Activated T-cell treated with anti-CD3 and anti-CD28 coated beads, Interleukin-2, amount 50 U/mL, for 72 hours (primary cell): ENCODE results near the gene FBXW7. TPM values are rescaled to one million over a fixed set of nuclear protein-coding genes. Genes with fewer than 3 reads are reported as not detected.

Source experiments
- ATAC-seq, 2 donors: fragments of 150-1000 bp; cut with Tn5 transposase; replicated peaks in 1 of 2; 2 replicates each; pipeline ENCODE4 v1.10.0; 2021; ENCODE audit warnings: moderate library complexity in 2 of 2, mild to moderate bottlenecking in 1 of 2
- DNase-seq, 2 donors: peaks; one replicate each; pipeline ENCODE4 v3.0.0; 2021 to 2022; ENCODE audit warnings: mixed read lengths in 1 of 2
- H3K27ac Mint-ChIP-seq: one replicate; pipeline ENCODE4 v1.8.0; 2022; ENCODE audit warnings: mild to moderate bottlenecking, moderate library complexity, mixed read lengths
- H3K27me3 Mint-ChIP-seq: one replicate; pipeline ENCODE4 v1.8.0; 2022; ENCODE audit warnings: low read depth, mixed read lengths
- H3K36me3 Mint-ChIP-seq, 2 donors: one replicate each; pipeline ENCODE4 v1.8.0; 2022; ENCODE audit warnings: mixed read lengths in 2 of 2, mild to moderate bottlenecking in 1 of 2; ENCODE audit not compliant: insufficient read depth in 2 of 2
- H3K4me1 Mint-ChIP-seq: one replicate; pipeline ENCODE4 v1.8.0; 2022; ENCODE audit warnings: low read depth, mixed read lengths
- H3K4me3 Mint-ChIP-seq, 2 donors: one replicate each; pipeline ENCODE4 v1.8.0; 2022; ENCODE audit warnings: mild to moderate bottlenecking in 2 of 2, mixed read lengths in 2 of 2, moderate library complexity in 2 of 2
- H3K9me3 Mint-ChIP-seq, 2 donors: one replicate each; pipeline ENCODE4 v1.8.0; 2022; ENCODE audit warnings: mixed read lengths in 2 of 2
- total RNA-seq, 2 donors: library from RNA; stranded (reverse); gene quantifications; one replicate each; pipeline ENCODE4 v1.2.3, GENCODE V29; 2022

The FBXW7 gene
- total RNA-seq: 10 to 100 TPM; 37.6 to 40.9 TPM

- ATAC-seq: peak; percentile 87 to 89
Measured at GRCh38 chr4:152535903-152536544, at the start of gene FBXW7. Gene FBXW7, minus strand, starts transcription at chr4:152536092. Its CDS starts 124,289 bp downstream, at chr4:152411803.

GRCh38 chr4:152585023-152585441 lies 49.1 kb upstream of the FBXW7 start:
- Mint-ChIP-seq H3K36me3 (no peaks in the 10 kb centered on the region), H3K27me3 (peaks cover 3% of the 10 kb centered on the region), H3K27ac (peak overlapping the region; percentile 97), H3K9me3 (peaks cover 2 to 3% of the 10 kb centered on the region in 2 donors), H3K4me1 (no peaks in the 10 kb centered on the region), H3K4me3 (peak overlapping the region; percentile 11 to 78)
- peak in 1 of 2 donors; percentile 11 for DNase-seq
- ATAC-seq: peak in 1 of 2 donors; percentile 72

More at GRCh38 chr4:152535903-152536544, at the start of gene FBXW7:
- DNase-seq: peak; percentile 99 to 100
- Mint-ChIP-seq H3K27me3 (no peaks in the 10 kb centered on the region), H3K9me3 (no peaks in the 10 kb centered on the region), H3K27ac (peak within 1 kb of the TSS; percentile 100), H3K4me3 (peak within 1 kb of the TSS; percentile 99 to 100), H3K36me3 (peaks cover 5 to 7% of the 10 kb centered on the region in 2 donors), H3K4me1 (peaks cover 56% of the 10 kb centered on the region)

- ATAC-seq: no peak
- H3K27ac Mint-ChIP-seq: no peak overlapping the region
Measured at GRCh38 chr4:152581536-152582160, 45.8 kb upstream of the FBXW7 start.

GRCh38 chr4:152579916-152580315 lies 44.0 kb upstream of the FBXW7 start:
- DNase-seq: no peak
- H3K4me3 Mint-ChIP-seq: no peak overlapping the region
- H3K36me3 Mint-ChIP-seq: no peaks in the 10 kb centered on the region
- no peaks in the 10 kb centered on the region for H3K9me3 Mint-ChIP-seq
- H3K4me1 Mint-ChIP-seq: no peaks in the 10 kb centered on the region
- no peaks in the 10 kb centered on the region for H3K27me3 Mint-ChIP-seq
- H3K27ac Mint-ChIP-seq: no peak overlapping the region
- no peak for ATAC-seq

More at GRCh38 chr4:152581536-152582160, 45.8 kb upstream of the FBXW7 start:
- Mint-ChIP-seq H3K36me3 (no peaks in the 10 kb centered on the region), H3K4me3 (no peak overlapping the region), H3K9me3 (peaks cover 0 to 1% of the 10 kb centered on the region in 2 donors), H3K4me1 (no peaks in the 10 kb centered on the region), H3K27me3 (no peaks in the 10 kb centered on the region)
- no peak for DNase-seq

- DNase-seq (no peak), ATAC-seq (no peak)
- no peaks in the 10 kb centered on the region for H3K9me3 Mint-ChIP-seq
- H3K27ac Mint-ChIP-seq: no peak overlapping the region
- no peaks in the 10 kb centered on the region for H3K27me3 Mint-ChIP-seq
- H3K36me3 Mint-ChIP-seq: no peaks in the 10 kb centered on the region
- no peak overlapping the region for H3K4me3 Mint-ChIP-seq
- H3K4me1 Mint-ChIP-seq: no peaks in the 10 kb centered on the region
Measured at GRCh38 chr4:152579107-152579764, 43.3 kb upstream of the FBXW7 start.

GRCh38 chr4:152578670-152579069 lies 42.8 kb upstream of the FBXW7 start:
- H3K9me3 Mint-ChIP-seq: no peaks in the 10 kb centered on the region
- DNase-seq: no peak
- H3K36me3 Mint-ChIP-seq: no peaks in the 10 kb centered on the region
- H3K27me3 Mint-ChIP-seq: no peaks in the 10 kb centered on the region
- no peak overlapping the region for H3K27ac Mint-ChIP-seq
- no peak overlapping the region for H3K4me3 Mint-ChIP-seq
- H3K4me1 Mint-ChIP-seq: no peaks in the 10 kb centered on the region
- no peak for ATAC-seq

- H3K36me3 Mint-ChIP-seq: no peaks in the 10 kb centered on the region
Measured at GRCh38 chr4:152577708-152578396, 42.0 kb upstream of the FBXW7 start.

GRCh38 chr4:152575533-152575932 lies 39.6 kb upstream of the FBXW7 start:
- ATAC-seq (no peak), DNase-seq (no peak)
- H3K27me3 Mint-ChIP-seq: no peaks in the 10 kb centered on the region
- H3K27ac Mint-ChIP-seq: no peak overlapping the region
- H3K36me3 Mint-ChIP-seq: no peaks in the 10 kb centered on the region
- no peaks in the 10 kb centered on the region for H3K9me3 Mint-ChIP-seq
- H3K4me1 Mint-ChIP-seq: no peaks in the 10 kb centered on the region
- H3K4me3 Mint-ChIP-seq: no peak overlapping the region

More at GRCh38 chr4:152577708-152578396, 42.0 kb upstream of the FBXW7 start:
- DNase-seq (no peak), ATAC-seq (no peak)
- H3K4me1 Mint-ChIP-seq: no peaks in the 10 kb centered on the region
- no peaks in the 10 kb centered on the region for H3K9me3 Mint-ChIP-seq
- no peak overlapping the region for H3K4me3 Mint-ChIP-seq
- no peaks in the 10 kb centered on the region for H3K27me3 Mint-ChIP-seq
- no peak overlapping the region for H3K27ac Mint-ChIP-seq

- H3K36me3 Mint-ChIP-seq: no peaks in the 10 kb centered on the region
- no peak for ATAC-seq
- H3K4me1 Mint-ChIP-seq: no peaks in the 10 kb centered on the region
- H3K4me3 Mint-ChIP-seq: no peak overlapping the region
- H3K27ac Mint-ChIP-seq: no peak overlapping the region
- no peaks in the 10 kb centered on the region for H3K9me3 Mint-ChIP-seq
- H3K27me3 Mint-ChIP-seq: no peaks in the 10 kb centered on the region
- no peak for DNase-seq
Measured at GRCh38 chr4:152573861-152574260, 38.0 kb upstream of the FBXW7 start.

GRCh38 chr4:152572417-152573086 lies 36.7 kb upstream of the FBXW7 start:
- H3K27me3 Mint-ChIP-seq: no peaks in the 10 kb centered on the region
- H3K4me3 Mint-ChIP-seq: no peak overlapping the region
- no peaks in the 10 kb centered on the region for H3K4me1 Mint-ChIP-seq
- H3K9me3 Mint-ChIP-seq: no peaks in the 10 kb centered on the region
- ATAC-seq (no peak), DNase-seq (no peak)
- no peaks in the 10 kb centered on the region for H3K36me3 Mint-ChIP-seq
- H3K27ac Mint-ChIP-seq: no peak overlapping the region

- no peak for ATAC-seq
- no peak overlapping the region for H3K4me3 Mint-ChIP-seq
Measured at GRCh38 chr4:152571770-152572169, 35.9 kb upstream of the FBXW7 start.

GRCh38 chr4:152571296-152571695 lies 35.4 kb upstream of the FBXW7 start:
- Mint-ChIP-seq H3K4me3 (no peak overlapping the region), H3K9me3 (no peaks in the 10 kb centered on the region), H3K4me1 (no peaks in the 10 kb centered on the region), H3K27ac (no peak overlapping the region), H3K36me3 (no peaks in the 10 kb centered on the region), H3K27me3 (no peaks in the 10 kb centered on the region)
- DNase-seq (no peak), ATAC-seq (no peak)

More at GRCh38 chr4:152571770-152572169, 35.9 kb upstream of the FBXW7 start:
- H3K36me3 Mint-ChIP-seq: no peaks in the 10 kb centered on the region
- DNase-seq: no peak
- no peaks in the 10 kb centered on the region for H3K4me1 Mint-ChIP-seq
- H3K27ac Mint-ChIP-seq: no peak overlapping the region
- H3K9me3 Mint-ChIP-seq: no peaks in the 10 kb centered on the region
- H3K27me3 Mint-ChIP-seq: no peaks in the 10 kb centered on the region
